ENCODE measurements around the gene DDX41. TPM values are rescaled to one million over a fixed set of nuclear protein-coding genes. Genes with fewer than 3 reads are reported as not detected.

DDX41 gene
- total RNA-seq, 1 donor from 2014 or later: 125 TPM

GRCh38 chr5:177503351-177504085, 13.2 kb downstream of the DDX41 start:
- intact Hi-C loops (cut with DNase I): no loop called here
- no peaks in the 10 kb centered on the region for H3K27me3 ChIP-seq
- peaks cover 2% of the 10 kb centered on the region for H3K4me1 ChIP-seq
- no peak for DNase-seq (ENCODE audit: extremely low spot score in 2 of 2)
- H3K4me3 ChIP-seq: no peak overlapping the region
- H3K9me3 ChIP-seq: no peaks in the 10 kb centered on the region
- no peaks in the 10 kb centered on the region for H3K36me3 ChIP-seq
- H3K27ac ChIP-seq: no peak overlapping the region
- TF ChIP-seq POLR2A (IDR thresholded peaks at IDR 0.05) (no peak), POLR2AphosphoS5 (IDR thresholded peaks at IDR 0.05; ENCODE audit: insufficient read depth in 1 of 2, low read depth in 1 of 2) (no peak)

GRCh38 chr5:177502886-177503285, 13.9 kb downstream of the DDX41 start:
- no peaks in the 10 kb centered on the region for H3K27me3 ChIP-seq
- H3K27ac ChIP-seq: no peak overlapping the region
- no peak for DNase-seq (ENCODE audit: extremely low spot score in 2 of 2)
- no peaks in the 10 kb centered on the region for H3K36me3 ChIP-seq
- intact Hi-C loops (cut with DNase I): no loop called here
- TF ChIP-seq POLR2AphosphoS5 (IDR thresholded peaks at IDR 0.05; ENCODE audit: insufficient read depth in 1 of 2, low read depth in 1 of 2) (no peak), POLR2A (IDR thresholded peaks at IDR 0.05) (no peak), CTCF (IDR thresholded peaks at IDR 0.05) (no peak)
- peaks cover 8% of the 10 kb centered on the region for H3K4me1 ChIP-seq
- no peak overlapping the region for H3K4me3 ChIP-seq
- no peaks in the 10 kb centered on the region for H3K9me3 ChIP-seq

- H3K9me3 ChIP-seq: no peaks in the 10 kb centered on the region
- no peak for DNase-seq (ENCODE audit: extremely low spot score in 2 of 2)
- H3K4me3 ChIP-seq: no peak overlapping the region
- intact Hi-C loops (cut with DNase I): loop anchor here (2.0 kb wide), 1 partner anchor 111 kb away; no protein-coding TSS in a partner anchor
- peaks cover 9% of the 10 kb centered on the region for H3K4me1 ChIP-seq
- H3K27ac ChIP-seq: no peak overlapping the region
- H3K36me3 ChIP-seq: no peaks in the 10 kb centered on the region
- TF ChIP-seq POLR2AphosphoS5 (IDR thresholded peaks at IDR 0.05; ENCODE audit: insufficient read depth in 1 of 2, low read depth in 1 of 2): no peak
- TF ChIP-seq POLR2A (IDR thresholded peaks at IDR 0.05): no peak
- no peak for TF ChIP-seq CTCF (IDR thresholded peaks at IDR 0.05)
- no peaks in the 10 kb centered on the region for H3K27me3 ChIP-seq
These were observed 14.7 kb downstream of the DDX41 start for GRCh38 chr5:177501874-177502678.

- Histone ChIP-seq H3K9me3 (no peaks in the 10 kb centered on the region), H3K27ac (no peak overlapping the region), H3K4me3 (no peak overlapping the region), H3K27me3 (no peaks in the 10 kb centered on the region), H3K36me3 (no peaks in the 10 kb centered on the region), H3K4me1 (peaks cover 20% of the 10 kb centered on the region)
- TF ChIP-seq POLR2AphosphoS5 (IDR thresholded peaks at IDR 0.05; ENCODE audit: insufficient read depth in 1 of 2, low read depth in 1 of 2) (peak in 1 of 2 donors; percentile 56), CTCF (IDR thresholded peaks at IDR 0.05) (peak; percentile 93 to 98 (median 94)), POLR2A (IDR thresholded peaks at IDR 0.05) (no peak)
- no peak for DNase-seq (ENCODE audit: extremely low spot score in 2 of 2)
- intact Hi-C loops (cut with DNase I): loop anchor here (2.0 kb wide), 1 partner anchor 110 kb away; no protein-coding TSS in a partner anchor
These were observed 15.9 kb downstream of the DDX41 start for GRCh38 chr5:177500685-177501522.

GRCh38 chr5:177499842-177500241, 16.9 kb downstream of the DDX41 start:
- H3K27ac ChIP-seq: no peak overlapping the region
- no peaks in the 10 kb centered on the region for H3K27me3 ChIP-seq
- peaks cover 31% of the 10 kb centered on the region for H3K4me1 ChIP-seq
- intact Hi-C loops (cut with DNase I): loop anchor here (2.0 to 5.0 kb wide), 2 partner anchors 43 to 109 kb away; no protein-coding TSS in a partner anchor
- H3K9me3 ChIP-seq: no peaks in the 10 kb centered on the region
- no peak overlapping the region for H3K4me3 ChIP-seq
- no peaks in the 10 kb centered on the region for H3K36me3 ChIP-seq
- no peak for DNase-seq (ENCODE audit: extremely low spot score in 2 of 2)
- TF ChIP-seq POLR2A (IDR thresholded peaks at IDR 0.05): no peak
- TF ChIP-seq POLR2AphosphoS5 (IDR thresholded peaks at IDR 0.05; ENCODE audit: insufficient read depth in 1 of 2, low read depth in 1 of 2): no peak
- no peak for TF ChIP-seq CTCF (IDR thresholded peaks at IDR 0.05)

All from vagina (tissue), 2 donors.